Immature natural killer cell (primary cell): ENCODE measurements around the gene SRCIN1. TPM values are rescaled to one million over a fixed set of nuclear protein-coding genes. Genes with fewer than 3 reads are reported as not detected.
"Not testable (repeated sequence)": the region's sequence is repeated elsewhere in the genome, so short reads cannot be mapped to it uniquely, and the experiment has no call there.

Experiments
- DNase-seq, 3 donors: peaks; one replicate each; pipeline ENCODE4 v3.0.0; 2022; ENCODE audit warnings: mixed read lengths in 1 of 3
- H3K27ac Mint-ChIP-seq, 6 donors: one replicate each; pipeline ENCODE4 v1.8.0; 2020; ENCODE audit warnings: mixed read lengths in 6 of 6, mild to moderate bottlenecking in 5 of 6, inconsistent platforms in 4 of 6, moderate library complexity in 3 of 6
- H3K27me3 Mint-ChIP-seq, 3 donors: one replicate each; pipeline ENCODE4 v1.8.0; 2020 to 2021; ENCODE audit warnings: low read depth in 3 of 3, mild to moderate bottlenecking in 3 of 3, mixed read lengths in 3 of 3, moderate library complexity in 3 of 3, inconsistent platforms in 1 of 3
- H3K36me3 Mint-ChIP-seq, 3 donors: one replicate each; pipeline ENCODE4 v1.8.0; 2020; ENCODE audit warnings: mixed read lengths in 3 of 3, inconsistent platforms in 2 of 3, mild to moderate bottlenecking in 2 of 3
- H3K4me1 Mint-ChIP-seq, 2 donors: one replicate each; pipeline ENCODE4 v1.8.0; 2020; ENCODE audit warnings: inconsistent platforms in 2 of 2, mild to moderate bottlenecking in 2 of 2, mixed read lengths in 2 of 2, moderate library complexity in 1 of 2
- H3K4me3 Mint-ChIP-seq, 5 donors: one replicate each; pipeline ENCODE4 v1.8.0; 2020; ENCODE audit warnings: mild to moderate bottlenecking in 5 of 5, mixed read lengths in 5 of 5, inconsistent platforms in 3 of 5, moderate library complexity in 3 of 5
- H3K9me3 Mint-ChIP-seq, 6 donors: one replicate each; pipeline ENCODE4 v1.8.0; 2020; ENCODE audit warnings: mild to moderate bottlenecking in 6 of 6, mixed read lengths in 6 of 6, inconsistent platforms in 4 of 6, moderate library complexity in 3 of 6
- polyA plus RNA-seq, 3 donors: library from polyadenylated mRNA; unstranded; fragments of 300-500 nt; fragmentation: Illumina TruSeq; gene quantifications; one replicate each; pipeline ENCODE4 v1.2.3, GENCODE V29; 2021

SRCIN1 gene
- polyA plus RNA-seq, 3 donors from 2014 or later, result not detected

- Mint-ChIP-seq H3K36me3 (peaks cover 0 to 4% (median 0%) of the 10 kb centered on the region in 3 donors), H3K27me3 (peaks cover 15 to 32% (median 17%) of the 10 kb centered on the region in 3 donors), H3K4me1 (peaks cover 11 to 12% of the 10 kb centered on the region in 2 donors), H3K27ac (no peak overlapping the region), H3K9me3 (no peaks in the 10 kb centered on the region), H3K4me3 (no peak overlapping the region)
- no peak for DNase-seq
Measured at GRCh38 chr17:38512473-38513058, 93.2 kb downstream of the SRCIN1 start.

- Mint-ChIP-seq H3K27me3 (peaks cover 15 to 36% (median 17%) of the 10 kb centered on the region in 3 donors), H3K4me1 (peaks cover 11 to 12% of the 10 kb centered on the region in 2 donors), H3K36me3 (peaks cover 0 to 4% (median 0%) of the 10 kb centered on the region in 3 donors), H3K4me3 (peak overlapping the region in 4 of 5 donors; percentile 55 to 64 (median 62)), H3K9me3 (no peaks in the 10 kb centered on the region), H3K27ac (no peak overlapping the region)
- DNase-seq, result no peak
Measured at GRCh38 chr17:38511150-38512108, 94.3 kb downstream of the SRCIN1 start.

- Mint-ChIP-seq H3K9me3 (no peaks in the 10 kb centered on the region), H3K27me3 (peaks cover 13 to 36% (median 17%) of the 10 kb centered on the region in 3 donors), H3K36me3 (peaks cover 0 to 4% (median 0%) of the 10 kb centered on the region in 3 donors), H3K4me3 (peak overlapping the region in 4 of 5 donors; percentile 44 to 64 (median 54)), H3K4me1 (peaks cover 11 to 12% of the 10 kb centered on the region in 2 donors), H3K27ac (no peak overlapping the region)
- no peak for DNase-seq
Measured at GRCh38 chr17:38510421-38511149, 95.2 kb downstream of the SRCIN1 start.

GRCh38 chr17:38509772-38510420, 95.9 kb downstream of the SRCIN1 start:
- Mint-ChIP-seq H3K27me3 (peaks cover 13 to 30% (median 17%) of the 10 kb centered on the region in 3 donors), H3K27ac (peak overlapping the region in 1 of 6 donors; percentile 67), H3K9me3 (no peaks in the 10 kb centered on the region), H3K4me3 (peak overlapping the region; percentile 77 to 90 (median 85)), H3K36me3 (peaks cover 0 to 4% (median 0%) of the 10 kb centered on the region in 3 donors), H3K4me1 (peaks cover 11 to 12% of the 10 kb centered on the region in 2 donors)
- no peak for DNase-seq

GRCh38 chr17:38508954-38509771, 96.6 kb downstream of the SRCIN1 start:
- peaks cover 13 to 28% (median 17%) of the 10 kb centered on the region in 3 donors for H3K27me3 Mint-ChIP-seq
- peaks cover 11 to 12% of the 10 kb centered on the region in 2 donors for H3K4me1 Mint-ChIP-seq
- H3K27ac Mint-ChIP-seq, result peak overlapping the region in 1 of 6 donors; percentile 67
- peaks cover 0 to 4% (median 0%) of the 10 kb centered on the region in 3 donors for H3K36me3 Mint-ChIP-seq
- peak overlapping the region; percentile 77 to 90 (median 85) for H3K4me3 Mint-ChIP-seq
- H3K9me3 Mint-ChIP-seq, result no peaks in the 10 kb centered on the region
- peak; percentile 38 to 52 (median 52) for DNase-seq

- no peak for DNase-seq
- Mint-ChIP-seq H3K9me3 (no peaks in the 10 kb centered on the region), H3K27ac (no peak overlapping the region), H3K4me1 (peaks cover 11 to 12% of the 10 kb centered on the region in 2 donors), H3K27me3 (peaks cover 13 to 28% (median 17%) of the 10 kb centered on the region in 3 donors), H3K4me3 (peak overlapping the region in 4 of 5 donors; percentile 10 to 57 (median 50)), H3K36me3 (peaks cover 0 to 4% (median 0%) of the 10 kb centered on the region in 3 donors)
Measured at GRCh38 chr17:38508570-38508950, 97.2 kb downstream of the SRCIN1 start.

GRCh38 chr17:38507921-38508569, 97.7 kb downstream of the SRCIN1 start:
- H3K27ac Mint-ChIP-seq, result no peak overlapping the region
- peak overlapping the region in 4 of 5 donors; percentile 10 to 46 (median 26) for H3K4me3 Mint-ChIP-seq
- no peaks in the 10 kb centered on the region for H3K9me3 Mint-ChIP-seq
- H3K36me3 Mint-ChIP-seq, result peaks cover 0 to 4% (median 0%) of the 10 kb centered on the region in 3 donors
- peaks cover 11 to 12% of the 10 kb centered on the region in 2 donors for H3K4me1 Mint-ChIP-seq
- no peak for DNase-seq
- peaks cover 13 to 28% (median 15%) of the 10 kb centered on the region in 3 donors for H3K27me3 Mint-ChIP-seq

GRCh38 chr17:38507436-38507835, 98.3 kb downstream of the SRCIN1 start:
- H3K27ac Mint-ChIP-seq, result no peak overlapping the region

GRCh38 chr17:38504216-38504615, 101.5 kb downstream of the SRCIN1 start:
- H3K36me3 Mint-ChIP-seq, result peaks cover 0 to 4% (median 0%) of the 10 kb centered on the region in 3 donors
- no peaks in the 10 kb centered on the region for H3K9me3 Mint-ChIP-seq
- no peak overlapping the region for H3K4me3 Mint-ChIP-seq
- H3K4me1 Mint-ChIP-seq, result peaks cover 1% of the 10 kb centered on the region in 2 donors
- no peak overlapping the region for H3K27ac Mint-ChIP-seq
- peaks cover 4 to 11% (median 6%) of the 10 kb centered on the region in 3 donors for H3K27me3 Mint-ChIP-seq
- no peak for DNase-seq

More at GRCh38 chr17:38507436-38507835, 98.3 kb downstream of the SRCIN1 start:
- H3K9me3 Mint-ChIP-seq, result no peaks in the 10 kb centered on the region
- peaks cover 12 to 27% (median 15%) of the 10 kb centered on the region in 3 donors for H3K27me3 Mint-ChIP-seq
- no peak for DNase-seq
- H3K4me3 Mint-ChIP-seq, result no peak overlapping the region
- peaks cover 11 to 12% of the 10 kb centered on the region in 2 donors for H3K4me1 Mint-ChIP-seq
- H3K36me3 Mint-ChIP-seq, result peaks cover 0 to 4% (median 0%) of the 10 kb centered on the region in 3 donors

GRCh38 chr17:38503286-38503913, 102.4 kb downstream of the SRCIN1 start:
- H3K4me1 Mint-ChIP-seq, H3K27ac Mint-ChIP-seq, DNase-seq, H3K9me3 Mint-ChIP-seq, H3K4me3 Mint-ChIP-seq, H3K27me3 Mint-ChIP-seq, H3K36me3 Mint-ChIP-seq: not testable (repeated sequence)

GRCh38 chr17:38501718-38502117, 104.0 kb downstream of the SRCIN1 start:
- not testable (repeated sequence) for H3K27me3 Mint-ChIP-seq, DNase-seq, H3K9me3 Mint-ChIP-seq, H3K4me1 Mint-ChIP-seq, H3K4me3 Mint-ChIP-seq, H3K27ac Mint-ChIP-seq, H3K36me3 Mint-ChIP-seq

- H3K4me3 Mint-ChIP-seq, H3K9me3 Mint-ChIP-seq, H3K4me1 Mint-ChIP-seq, H3K36me3 Mint-ChIP-seq, H3K27ac Mint-ChIP-seq, DNase-seq, H3K27me3 Mint-ChIP-seq: not testable (repeated sequence)
Measured at GRCh38 chr17:38499230-38499629, 106.5 kb downstream of the SRCIN1 start.
